Measurements from ENCODE around the gene NECAB2. TPM values are rescaled to one million over a fixed set of nuclear protein-coding genes. Genes with fewer than 3 reads are reported as not detected.

Gene NECAB2
- total RNA-seq, 2 donors from 2014 or later: not detected

DNA sequence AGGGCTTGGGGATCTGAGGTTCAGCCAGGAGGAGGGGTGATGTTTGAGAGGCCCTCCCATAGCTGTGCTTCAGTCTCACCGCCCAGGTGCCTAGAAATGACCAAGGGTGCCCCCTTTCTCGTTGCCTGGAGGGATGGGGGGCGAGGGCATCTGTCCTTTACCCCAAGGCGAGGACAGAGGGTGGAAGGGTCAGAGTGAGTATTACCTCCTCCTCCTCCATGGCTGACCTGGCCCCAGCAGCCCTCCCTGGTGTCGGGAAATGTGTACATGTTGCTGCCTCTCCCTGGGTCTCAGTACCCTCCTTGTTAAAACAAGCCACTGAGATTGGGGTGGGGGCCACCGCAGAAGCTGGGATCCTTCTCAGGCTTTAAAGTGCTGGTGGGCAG lies 2.4 kb downstream of the NECAB2 start:
- DNase-seq (no peak), ATAC-seq (no peak)
- peaks cover 25% of the 10 kb centered on the region for H3K27me3 Mint-ChIP-seq
- no peak overlapping the region for H3K27ac Mint-ChIP-seq
- H3K4me3 Mint-ChIP-seq: peak overlapping the region; percentile 36
- peaks cover 2% of the 10 kb centered on the region for H3K4me1 Mint-ChIP-seq
- H3K9me3 ChIP-seq (ENCODE audit: control insufficient read depth, low read length, poor library complexity, severe bottlenecking): no peaks in the 10 kb centered on the region
- peaks cover 6% of the 10 kb centered on the region for H3K36me3 Mint-ChIP-seq (ENCODE audit: low read depth)

DNA sequence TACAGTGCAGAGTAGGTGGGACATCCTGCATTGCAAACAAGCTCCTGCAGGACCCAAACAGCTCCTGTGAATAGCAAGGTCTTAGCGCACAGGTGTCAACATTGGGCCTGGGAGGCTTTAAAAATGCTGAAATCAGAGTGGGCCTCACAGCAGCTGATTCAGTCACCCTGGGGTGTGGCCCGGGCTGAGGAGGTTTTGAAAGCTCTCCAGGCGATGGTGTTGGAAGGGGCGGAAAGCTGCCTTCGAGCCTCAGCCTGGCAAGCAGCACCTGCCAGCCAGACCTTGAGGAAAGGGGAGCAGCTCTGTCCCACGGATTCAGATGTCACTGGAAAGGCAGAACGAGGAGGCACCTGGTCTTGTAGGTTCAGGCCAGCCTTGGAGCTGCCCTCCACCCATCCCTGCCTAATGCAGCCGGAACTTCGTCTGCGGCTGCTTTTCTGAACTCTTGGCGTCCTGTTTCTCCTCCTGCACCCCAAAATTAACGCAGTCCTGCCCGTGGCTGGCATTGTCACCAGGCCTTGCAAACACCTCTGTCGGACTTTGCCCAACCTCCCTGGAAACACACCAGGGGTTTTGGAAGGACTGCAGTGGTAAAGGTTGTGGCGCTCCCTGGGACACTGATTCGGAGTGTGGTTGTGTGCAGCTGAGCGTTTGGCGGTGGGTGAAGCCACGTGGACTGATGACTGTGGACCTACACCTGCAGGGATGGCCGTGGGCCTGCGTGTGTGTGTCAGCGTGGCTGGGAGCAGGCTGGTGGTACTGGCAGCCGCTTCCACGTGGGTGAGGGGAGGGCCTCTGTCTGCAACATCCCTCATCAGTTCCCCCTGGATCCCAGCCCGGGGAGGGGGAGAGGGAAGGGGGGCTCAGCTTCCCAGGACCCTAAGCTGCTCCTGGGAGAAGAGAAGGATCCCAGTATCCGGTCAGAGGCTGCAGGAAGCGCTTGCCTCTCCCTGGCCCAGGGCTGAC lies 3.4 kb downstream of the NECAB2 start:
- DNase-seq (no peak), ATAC-seq (no peak)
- peaks cover 6% of the 10 kb centered on the region for H3K36me3 Mint-ChIP-seq (ENCODE audit: low read depth)
- H3K27me3 Mint-ChIP-seq: peaks cover 25% of the 10 kb centered on the region
- H3K4me3 Mint-ChIP-seq: no peak overlapping the region
- H3K27ac Mint-ChIP-seq: no peak overlapping the region
- H3K4me1 Mint-ChIP-seq: peaks cover 2% of the 10 kb centered on the region
- H3K9me3 ChIP-seq (ENCODE audit: control insufficient read depth, low read length, poor library complexity, severe bottlenecking): no peaks in the 10 kb centered on the region

DNA sequence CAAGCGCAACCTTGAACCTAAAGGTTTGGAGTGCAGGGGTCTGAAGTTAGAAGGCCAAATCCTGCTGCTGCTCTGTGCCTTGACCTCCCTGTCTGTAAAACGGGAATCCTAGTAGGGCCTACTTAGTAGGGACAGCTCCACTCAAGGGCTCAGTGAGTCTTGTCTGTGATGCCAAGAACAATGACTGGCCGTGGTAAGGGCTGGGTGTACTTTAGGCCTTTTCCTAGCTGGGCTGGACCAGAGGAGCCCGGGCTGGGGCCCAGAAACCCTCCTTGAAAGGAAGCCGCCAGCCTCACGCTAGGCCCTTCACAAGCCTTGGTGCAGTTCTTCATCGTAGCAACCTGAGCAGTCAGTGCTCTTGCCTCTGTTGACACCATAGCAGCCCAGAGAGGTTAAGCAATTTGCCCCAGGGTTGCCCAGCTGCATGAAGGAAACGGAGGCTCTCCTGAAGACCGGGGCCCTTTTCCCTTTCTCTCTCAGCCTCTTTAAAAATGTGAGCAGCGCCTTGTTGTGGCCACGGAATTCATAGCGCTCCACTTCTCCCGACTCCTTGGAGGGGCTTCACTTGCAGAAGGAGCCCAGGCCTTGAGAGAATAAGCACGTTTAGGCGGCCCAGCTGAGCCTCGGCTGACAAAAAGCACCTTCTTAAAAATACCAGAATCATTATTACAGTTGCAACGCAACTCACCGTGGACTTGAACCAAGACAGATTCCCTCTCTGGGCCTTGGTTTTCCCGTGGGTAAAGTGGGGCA lies 4.4 kb downstream of the NECAB2 start:
- Mint-ChIP-seq H3K36me3 (ENCODE audit: low read depth) (peaks cover 6% of the 10 kb centered on the region), H3K27ac (no peak overlapping the region), H3K4me1 (peaks cover 2% of the 10 kb centered on the region), H3K27me3 (peaks cover 25% of the 10 kb centered on the region), H3K4me3 (no peak overlapping the region)
- H3K9me3 ChIP-seq (ENCODE audit: control insufficient read depth, low read length, poor library complexity, severe bottlenecking): no peaks in the 10 kb centered on the region
- DNase-seq (no peak), ATAC-seq (no peak)

DNA sequence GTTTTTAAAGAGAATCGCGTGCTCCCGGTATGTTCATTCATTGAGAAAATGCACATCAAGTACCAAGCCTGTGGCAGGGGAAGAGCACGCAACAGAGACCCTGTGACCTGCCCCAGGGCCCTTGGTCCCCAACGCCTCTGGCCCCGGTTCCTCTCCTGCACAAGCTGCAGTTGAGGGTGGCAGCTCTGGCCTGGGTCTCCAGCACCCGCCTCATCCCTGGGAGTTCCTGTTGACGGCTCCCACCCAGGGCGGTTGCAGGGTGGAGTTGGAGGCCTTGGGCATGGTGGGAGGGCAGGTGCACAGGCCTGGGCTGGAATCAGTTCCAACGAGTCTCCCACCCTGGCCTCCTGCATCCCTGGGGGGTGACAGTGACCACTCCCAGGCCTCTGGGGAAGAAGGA lies 5.0 kb downstream of the NECAB2 start:
- Mint-ChIP-seq H3K27ac (no peak overlapping the region), H3K36me3 (ENCODE audit: low read depth) (peaks cover 4% of the 10 kb centered on the region), H3K4me1 (no peaks in the 10 kb centered on the region), H3K4me3 (no peak overlapping the region), H3K27me3 (peaks cover 25% of the 10 kb centered on the region)
- DNase-seq: no peak
- H3K9me3 ChIP-seq (ENCODE audit: control insufficient read depth, low read length, poor library complexity, severe bottlenecking): no peaks in the 10 kb centered on the region
- ATAC-seq: no peak

DNA sequence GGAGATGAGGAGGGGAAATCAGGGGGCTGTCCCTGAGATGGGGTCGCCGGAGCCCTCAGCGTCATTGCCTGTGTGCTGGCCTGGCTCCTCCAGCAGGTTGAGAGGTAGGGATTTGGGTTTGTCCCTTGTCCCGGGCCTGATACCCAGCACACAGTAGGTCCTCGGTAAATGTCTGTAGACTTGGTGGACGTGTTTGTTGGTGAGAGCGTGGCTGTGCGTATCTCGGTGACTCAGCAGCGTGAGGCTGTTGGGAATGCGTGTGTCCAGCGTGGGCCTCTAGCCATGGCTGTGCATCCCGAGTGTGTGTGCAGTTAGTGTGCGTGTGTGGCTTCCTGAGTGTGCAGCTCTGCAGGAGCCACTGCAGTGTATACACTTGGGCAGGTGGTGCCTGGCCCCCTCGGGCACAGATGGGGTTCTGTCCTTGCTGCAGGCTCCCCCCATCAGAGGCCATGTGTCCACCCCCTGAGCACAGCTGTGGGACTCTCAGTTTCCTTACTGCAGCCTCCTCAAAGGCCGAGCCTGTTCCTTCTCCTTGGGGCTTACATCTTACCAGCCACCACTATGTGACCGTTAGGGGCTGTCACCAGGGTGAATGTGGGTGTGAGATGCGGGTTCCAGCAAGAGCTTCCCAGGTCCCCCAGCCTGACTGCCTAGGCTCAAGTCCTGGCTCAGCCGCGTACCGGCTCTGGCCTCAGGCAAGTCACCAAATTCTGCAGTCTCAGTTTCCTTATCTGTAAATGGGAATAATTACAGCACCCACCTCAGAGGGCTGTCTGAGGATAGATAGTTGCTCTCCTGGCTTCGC lies 5.7 kb downstream of the NECAB2 start:
- no peaks in the 10 kb centered on the region for H3K4me1 Mint-ChIP-seq
- DNase-seq (no peak), ATAC-seq (no peak)
- H3K27ac Mint-ChIP-seq: no peak overlapping the region
- peaks cover 4% of the 10 kb centered on the region for H3K36me3 Mint-ChIP-seq (ENCODE audit: low read depth)
- peaks cover 25% of the 10 kb centered on the region for H3K27me3 Mint-ChIP-seq
- H3K9me3 ChIP-seq (ENCODE audit: control insufficient read depth, low read length, poor library complexity, severe bottlenecking): no peaks in the 10 kb centered on the region
- no peak overlapping the region for H3K4me3 Mint-ChIP-seq

DNA sequence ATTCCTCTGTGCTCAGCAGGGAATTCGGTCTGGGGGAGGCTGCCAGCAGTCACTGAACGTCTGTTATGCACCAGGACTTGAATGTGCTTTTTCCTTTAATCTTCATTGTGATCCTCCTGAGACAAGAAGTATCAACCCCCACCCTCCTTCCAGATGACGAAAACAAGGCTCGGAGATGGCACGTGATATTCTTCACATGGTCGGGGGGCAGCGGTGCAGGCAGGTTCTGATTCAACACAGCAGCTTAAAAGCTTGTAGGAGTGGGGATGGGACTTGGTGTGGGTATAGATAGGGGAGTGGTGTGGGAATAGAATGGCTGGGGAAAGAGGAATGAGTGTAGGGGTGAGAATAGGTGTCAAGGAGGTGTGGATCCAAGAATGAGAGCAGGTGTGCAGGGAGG lies 6.4 kb downstream of the NECAB2 start:
- no peaks in the 10 kb centered on the region for H3K9me3 ChIP-seq (ENCODE audit: control insufficient read depth, low read length, poor library complexity, severe bottlenecking)
- H3K4me1 Mint-ChIP-seq: no peaks in the 10 kb centered on the region
- DNase-seq: no peak
- peaks cover 25% of the 10 kb centered on the region for H3K27me3 Mint-ChIP-seq
- H3K36me3 Mint-ChIP-seq (ENCODE audit: low read depth): peaks cover 4% of the 10 kb centered on the region
- no peak for ATAC-seq
- H3K4me3 Mint-ChIP-seq: no peak overlapping the region
- no peak overlapping the region for H3K27ac Mint-ChIP-seq

DNA sequence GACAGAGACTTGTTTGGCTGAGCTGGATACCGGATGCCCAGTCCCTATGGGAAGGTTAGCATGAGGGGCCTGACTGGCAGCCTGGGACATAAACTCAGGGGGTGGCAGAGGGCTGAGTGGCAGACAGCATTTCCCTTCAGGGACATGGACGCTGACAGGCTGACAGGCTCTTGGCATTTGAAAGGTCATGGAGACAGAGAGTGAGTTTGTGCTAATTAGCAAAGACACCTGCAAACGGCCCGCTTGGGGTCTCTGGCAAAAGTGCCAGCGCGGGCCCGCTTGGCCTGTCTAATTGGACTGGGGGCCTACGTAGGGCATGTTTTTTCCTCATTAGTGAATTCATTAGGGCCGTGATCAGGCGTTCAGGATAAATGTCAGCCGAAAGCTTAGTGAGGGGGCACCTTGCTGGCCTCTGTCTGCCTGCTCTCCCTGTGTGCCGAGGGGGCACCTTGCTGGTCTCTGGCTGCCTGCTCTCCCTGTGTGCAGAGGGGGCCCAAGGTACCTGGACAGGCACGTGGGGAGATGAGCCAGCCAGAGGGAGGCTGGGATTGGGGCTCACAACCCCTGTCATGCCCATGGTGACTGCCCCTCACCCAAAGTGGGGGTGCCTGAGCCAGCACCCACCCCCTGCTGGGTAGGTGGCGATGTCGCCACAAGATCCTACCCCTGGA lies 7.7 kb downstream of the NECAB2 start:
- no peak for DNase-seq
- Mint-ChIP-seq H3K4me3 (no peak overlapping the region), H3K27ac (no peak overlapping the region), H3K27me3 (peaks cover 17% of the 10 kb centered on the region), H3K4me1 (no peaks in the 10 kb centered on the region), H3K36me3 (ENCODE audit: low read depth) (no peaks in the 10 kb centered on the region)
- no peaks in the 10 kb centered on the region for H3K9me3 ChIP-seq (ENCODE audit: control insufficient read depth, low read length, poor library complexity, severe bottlenecking)
- no peak for ATAC-seq

DNA sequence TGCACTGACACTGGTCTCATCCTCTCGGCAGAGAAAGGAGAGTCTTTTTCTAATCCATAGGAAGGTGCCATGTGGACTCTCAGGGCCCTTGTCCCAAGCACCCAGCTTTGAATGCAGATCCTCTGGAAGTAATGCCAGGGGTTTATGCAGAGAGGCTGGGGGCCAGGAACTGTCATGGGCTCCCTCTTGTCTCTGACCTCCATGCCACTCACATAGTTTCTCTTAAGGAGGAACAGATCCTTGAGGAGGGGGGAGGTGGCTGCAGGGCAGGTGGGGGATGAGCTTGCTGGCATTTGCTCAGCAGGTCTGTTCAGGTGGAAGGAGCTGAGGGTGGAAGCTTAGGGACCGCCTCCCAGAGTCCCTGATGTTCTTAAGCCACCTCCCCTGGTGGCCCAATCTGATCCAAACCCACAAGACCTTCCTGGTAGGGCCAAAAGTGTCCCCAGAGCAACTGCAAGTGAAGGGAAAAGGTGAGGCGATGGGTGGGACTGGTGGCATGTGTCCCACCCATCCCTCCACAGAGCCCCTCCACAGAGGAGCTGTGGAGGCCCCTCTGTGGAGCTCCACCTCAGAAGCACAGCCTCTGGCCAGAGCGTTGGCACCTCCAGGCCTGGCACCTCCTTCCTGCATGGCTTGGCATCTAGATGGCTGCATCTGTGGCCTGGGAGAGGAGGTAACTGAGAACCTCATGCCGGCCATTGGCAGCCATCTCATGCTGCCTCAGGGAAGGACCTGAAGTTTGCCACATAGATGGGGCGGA lies 9.2 kb downstream of the NECAB2 start:
- Mint-ChIP-seq H3K27ac (no peak overlapping the region), H3K4me3 (no peak overlapping the region), H3K4me1 (no peaks in the 10 kb centered on the region), H3K36me3 (ENCODE audit: low read depth) (no peaks in the 10 kb centered on the region), H3K27me3 (peaks cover 17% of the 10 kb centered on the region)
- H3K9me3 ChIP-seq (ENCODE audit: control insufficient read depth, low read length, poor library complexity, severe bottlenecking): no peaks in the 10 kb centered on the region
- ATAC-seq: no peak
- DNase-seq: no peak

DNA sequence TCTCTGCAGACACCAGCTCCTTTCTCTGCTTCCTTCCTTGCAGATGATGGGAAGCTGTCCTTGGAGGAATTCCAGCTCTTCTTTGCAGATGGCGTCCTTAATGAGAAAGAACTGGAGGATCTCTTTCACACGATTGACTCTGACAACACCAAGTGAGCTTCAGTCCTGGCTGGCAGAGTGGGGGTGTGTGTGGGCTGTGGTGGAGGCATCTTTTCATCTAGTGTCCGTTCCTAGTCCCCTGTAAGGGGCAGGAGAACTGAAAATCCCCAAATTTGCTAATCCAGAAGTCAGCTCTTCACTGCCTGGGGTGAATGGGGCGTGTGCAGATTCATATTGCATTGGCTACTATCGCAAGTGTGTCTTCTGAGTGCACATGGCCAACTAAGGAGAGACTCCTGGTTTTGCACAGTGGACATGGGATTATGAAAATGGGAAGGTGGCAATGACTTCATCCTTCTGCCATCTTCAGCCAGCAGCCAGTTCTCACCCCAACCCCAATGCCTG lies 10.4 kb downstream of the NECAB2 start:
- no peak overlapping the region for H3K4me3 Mint-ChIP-seq

DNA sequence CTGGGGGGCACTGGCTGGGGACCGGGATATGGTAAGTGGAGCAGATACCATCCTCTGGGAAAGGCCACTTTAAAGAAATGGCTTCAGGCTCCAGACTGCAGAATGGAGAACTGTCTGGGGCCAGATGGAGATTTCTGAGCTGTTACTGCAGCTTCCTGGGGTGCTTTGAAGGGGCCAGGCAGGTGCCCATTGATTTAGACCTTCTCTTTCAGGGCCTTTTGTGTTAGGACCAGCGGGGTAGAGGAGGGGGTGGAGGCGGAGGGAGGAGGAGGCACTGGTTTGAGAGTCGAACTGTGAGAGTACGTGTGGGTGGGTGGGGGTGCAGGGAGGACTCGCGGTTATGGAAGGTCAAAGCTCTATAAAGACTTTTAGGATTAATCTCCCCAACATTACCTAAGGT lies 11.4 kb downstream of the NECAB2 start:
- no peak overlapping the region for H3K27ac Mint-ChIP-seq
- no peak for DNase-seq
- H3K9me3 ChIP-seq (ENCODE audit: control insufficient read depth, low read length, poor library complexity, severe bottlenecking): no peaks in the 10 kb centered on the region
- no peak for ATAC-seq
- peaks cover 15% of the 10 kb centered on the region for H3K27me3 Mint-ChIP-seq
- no peaks in the 10 kb centered on the region for H3K36me3 Mint-ChIP-seq (ENCODE audit: low read depth)
- no peak overlapping the region for H3K4me3 Mint-ChIP-seq
- H3K4me1 Mint-ChIP-seq: no peaks in the 10 kb centered on the region

More for the DNA sequence above, 10.4 kb downstream of the NECAB2 start:
- Mint-ChIP-seq H3K27ac (no peak overlapping the region), H3K4me1 (no peaks in the 10 kb centered on the region), H3K36me3 (ENCODE audit: low read depth) (no peaks in the 10 kb centered on the region), H3K27me3 (peaks cover 18% of the 10 kb centered on the region)
- H3K9me3 ChIP-seq (ENCODE audit: control insufficient read depth, low read length, poor library complexity, severe bottlenecking): no peaks in the 10 kb centered on the region
- ATAC-seq: no peak
- DNase-seq: no peak

DNA sequence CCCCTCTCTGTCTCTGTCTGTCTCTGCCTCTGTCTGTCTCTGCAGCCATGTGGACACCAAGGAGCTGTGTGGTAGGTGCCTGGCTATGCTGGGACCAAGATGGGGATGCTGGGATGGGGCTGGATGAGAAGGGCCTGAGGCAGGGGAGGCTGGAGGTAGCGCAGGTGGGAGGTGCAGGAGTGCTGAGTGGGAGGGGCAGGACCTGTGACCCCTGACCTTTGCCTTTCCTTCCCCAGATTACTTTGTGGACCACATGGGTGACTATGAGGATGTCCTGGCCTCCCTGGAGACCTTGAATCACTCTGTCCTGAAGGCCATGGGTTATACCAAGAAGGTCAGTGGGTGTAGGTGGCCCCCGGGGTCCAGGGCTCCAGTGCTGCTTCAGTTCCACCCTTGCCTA lies 12.8 kb downstream of the NECAB2 start:
- H3K4me3 Mint-ChIP-seq: no peak overlapping the region
- no peak for DNase-seq
- ATAC-seq: no peak
- no peaks in the 10 kb centered on the region for H3K9me3 ChIP-seq (ENCODE audit: control insufficient read depth, low read length, poor library complexity, severe bottlenecking)
- no peaks in the 10 kb centered on the region for H3K4me1 Mint-ChIP-seq
- H3K36me3 Mint-ChIP-seq (ENCODE audit: low read depth): no peaks in the 10 kb centered on the region
- H3K27me3 Mint-ChIP-seq: peaks cover 7% of the 10 kb centered on the region
- no peak overlapping the region for H3K27ac Mint-ChIP-seq

DNA sequence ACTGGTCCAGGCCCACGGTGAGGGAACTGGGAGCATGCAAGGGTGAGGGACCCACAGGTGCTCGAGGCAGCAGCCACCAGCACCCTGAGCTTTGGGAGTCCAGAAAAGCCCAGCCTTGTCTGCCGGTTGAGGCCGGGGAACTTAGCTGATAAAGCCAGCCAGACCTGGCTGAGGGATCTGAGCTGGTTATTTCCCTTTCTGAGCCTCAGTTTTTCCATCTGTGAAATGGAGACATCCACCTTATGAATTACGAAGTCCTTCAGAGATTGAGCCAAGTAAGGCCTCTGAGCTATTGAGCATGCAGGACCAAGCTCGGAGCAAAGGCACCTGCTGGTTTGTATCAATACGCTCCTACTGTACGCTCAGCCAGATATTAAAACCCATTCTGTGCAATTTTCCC lies 13.8 kb downstream of the NECAB2 start:
- Mint-ChIP-seq H3K4me1 (no peaks in the 10 kb centered on the region), H3K36me3 (ENCODE audit: low read depth) (no peaks in the 10 kb centered on the region), H3K27me3 (peaks cover 16% of the 10 kb centered on the region), H3K4me3 (no peak overlapping the region), H3K27ac (no peak overlapping the region)
- ATAC-seq: no peak
- no peak for DNase-seq
- no peaks in the 10 kb centered on the region for H3K9me3 ChIP-seq (ENCODE audit: control insufficient read depth, low read length, poor library complexity, severe bottlenecking)

Measured in T-helper 17 cell (primary cell).